Mesodermal cell (in vitro differentiated cells): ENCODE results near the gene AHSA1.

Experiments used
- H3K27ac ChIP-seq: 2 replicates; pipeline ENCODE4 v1.7.0; 2013; ENCODE audit warnings: mild to moderate bottlenecking, low read depth, low read length, moderate library complexity; ENCODE audit not compliant: severe bottlenecking
- H3K36me3 ChIP-seq: 2 replicates; pipeline ENCODE4 v1.7.1; 2013; ENCODE audit warnings: mild to moderate bottlenecking, low read length, moderate library complexity; ENCODE audit not compliant: control insufficient read depth, insufficient read depth
- H3K4me1 ChIP-seq: one replicate; pipeline ENCODE4 v1.7.1; 2013; ENCODE audit warnings: mild to moderate bottlenecking, low read length; ENCODE audit not compliant: insufficient read depth, control insufficient read depth, poor library complexity, severe bottlenecking
- H3K4me3 ChIP-seq: 2 replicates; pipeline ENCODE4 v1.7.0; 2013; ENCODE audit warnings: low read length, control low read depth, mild to moderate bottlenecking; ENCODE audit not compliant: insufficient read depth, poor library complexity, severe bottlenecking; ENCODE audit errors: extremely low read depth
- H3K9me3 ChIP-seq: 2 replicates; pipeline ENCODE4 v1.7.1; 2013; ENCODE audit warnings: mild to moderate bottlenecking, low read length, moderate library complexity; ENCODE audit not compliant: control insufficient read depth
- WGBS, 2 experiments: methylation state at CpG; one replicate each; pipeline ENCODE4 v1.1.5; 2013; ENCODE audit warnings: missing lambda C conversion rate in 2 of 2; ENCODE audit not compliant: insufficient coverage in 2 of 2; 5-methylcytosine and 5-hydroxymethylcytosine counted together

Gene AHSA1

DNA sequence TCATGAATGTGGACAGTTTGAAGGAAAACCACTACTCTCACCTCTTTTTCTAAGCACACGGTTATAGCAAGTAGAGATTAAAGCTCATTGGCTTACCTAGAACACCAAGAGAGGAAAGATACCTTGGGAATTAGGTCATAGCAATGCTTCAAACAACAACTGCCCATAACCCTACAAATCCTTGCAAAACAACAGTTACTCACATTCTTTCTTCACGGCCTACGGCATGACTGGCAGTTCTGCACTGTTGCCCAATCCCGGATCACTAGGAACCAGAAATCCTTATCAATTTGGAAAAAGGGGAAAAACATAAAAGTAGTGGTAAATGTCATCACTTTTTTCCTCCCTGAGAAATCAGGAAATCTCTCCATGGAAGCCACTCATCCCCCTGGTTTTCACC, 50.4 kb downstream of the AHSA1 start:
- peaks cover 50% of the 10 kb centered on the region for H3K36me3 ChIP-seq
- no peaks in the 10 kb centered on the region for H3K9me3 ChIP-seq
- WGBS, 2 experiments = no CpG with 5 or more reads among the region's 4 CpGs
- H3K4me3 ChIP-seq = no peak overlapping the region
- peak overlapping the region; percentile 24 for H3K27ac ChIP-seq
- peaks cover 8% of the 10 kb centered on the region for H3K4me1 ChIP-seq

DNA sequence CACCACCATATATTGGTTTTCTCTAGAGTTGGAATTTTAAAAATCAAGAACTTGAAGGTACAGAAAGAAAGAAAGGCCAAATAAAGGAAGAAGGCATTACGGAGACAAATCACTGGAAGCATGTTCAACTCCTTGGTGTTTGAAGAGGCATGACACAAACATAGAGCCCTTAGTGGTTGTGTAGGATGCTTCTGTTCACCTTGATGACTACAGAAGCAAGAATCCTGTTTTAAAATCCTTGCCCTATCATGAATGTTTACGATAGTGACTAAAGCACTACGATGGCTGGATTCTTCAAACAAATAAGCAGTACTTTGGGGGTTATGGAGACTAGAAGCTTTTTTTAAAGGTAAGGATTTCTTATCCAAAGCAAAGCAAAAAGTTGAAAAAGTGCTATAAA, 51.0 kb downstream of the AHSA1 start:
- Histone ChIP-seq H3K36me3 (peaks cover 56% of the 10 kb centered on the region), H3K4me1 (peaks cover 8% of the 10 kb centered on the region), H3K27ac (peak overlapping the region; percentile 24), H3K9me3 (no peaks in the 10 kb centered on the region), H3K4me3 (no peak overlapping the region)
- WGBS, 2 experiments = 94 to 100% methylated on average over 3 of the region's 3 CpGs

DNA sequence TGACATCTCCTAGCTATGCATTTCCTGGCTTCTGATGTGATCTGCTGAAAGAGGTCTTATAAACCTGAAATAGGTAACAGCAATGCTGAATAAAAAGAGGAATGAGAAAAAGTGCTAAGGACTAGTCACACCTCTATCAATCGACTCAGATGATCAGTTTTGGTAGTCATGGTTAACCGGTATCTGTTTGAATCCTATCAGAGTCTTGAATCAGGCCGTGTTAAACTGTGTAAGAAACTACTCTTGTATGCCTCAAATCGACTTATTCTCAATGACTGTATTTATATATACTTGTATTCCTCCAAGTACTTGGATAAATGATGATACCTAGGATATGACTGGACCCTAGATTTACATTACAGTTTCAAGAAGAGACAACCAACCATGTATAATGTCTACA, 51.5 kb downstream of the AHSA1 start:
- no peaks in the 10 kb centered on the region for H3K9me3 ChIP-seq
- peaks cover 61% of the 10 kb centered on the region for H3K36me3 ChIP-seq

GRCh38 chr14:77511486-77512162, 53.7 kb downstream of the AHSA1 start:
- Histone ChIP-seq H3K4me1 (peaks cover 8% of the 10 kb centered on the region), H3K9me3 (no peaks in the 10 kb centered on the region), H3K36me3 (peaks cover 65% of the 10 kb centered on the region), H3K4me3 (no peak overlapping the region), H3K27ac (no peak overlapping the region)
- 94 to 96% methylated on average over 7 to 8 of the region's 8 CpGs for WGBS, 2 experiments

More for the DNA sequence above, 51.5 kb downstream of the AHSA1 start:
- Histone ChIP-seq H3K27ac (no peak overlapping the region), H3K4me3 (no peak overlapping the region), H3K4me1 (peaks cover 8% of the 10 kb centered on the region)
- 100% methylated on average over 1 of the region's 4 CpGs; no CpG with 5 or more reads in 1 of the 2 experiments for WGBS, 2 experiments

- Histone ChIP-seq H3K27ac (no peak overlapping the region), H3K4me3 (no peak overlapping the region), H3K36me3 (peaks cover 72% of the 10 kb centered on the region), H3K4me1 (no peaks in the 10 kb centered on the region), H3K9me3 (no peaks in the 10 kb centered on the region)
Measured at GRCh38 chr14:77516126-77516525, 58.2 kb downstream of the AHSA1 start.
